NCI-H1417 treated with DMSO at 0.1 percent for 48 hours (cell line): ENCODE results near the gene ANO2.

Experiments
- DNase-seq: peaks from one replicate; lab custom pipeline; 2025; lab: John Stamatoyannopoulos, UW

ANO2 gene

DNA sequence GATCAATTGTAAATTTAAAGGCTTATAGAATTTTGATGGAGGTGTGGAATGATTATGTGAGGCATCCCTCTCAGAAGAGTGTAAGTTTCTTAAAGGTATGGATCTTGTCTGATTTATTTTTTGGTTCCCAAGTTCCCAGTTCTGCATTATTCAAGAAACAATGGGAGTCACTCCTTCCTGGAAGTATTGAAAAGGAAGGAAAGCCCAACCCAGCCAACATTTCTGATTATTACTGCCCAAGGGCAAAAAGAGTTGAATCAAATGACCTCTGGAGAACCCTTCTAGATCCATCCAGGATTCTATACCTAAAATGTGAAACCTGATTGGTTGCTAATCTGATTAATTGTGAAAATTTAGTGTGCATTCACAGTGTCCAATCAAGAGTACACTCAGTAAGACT is 166.2 kb downstream of the ANO2 start:
- DNase-seq: no peak

DNA sequence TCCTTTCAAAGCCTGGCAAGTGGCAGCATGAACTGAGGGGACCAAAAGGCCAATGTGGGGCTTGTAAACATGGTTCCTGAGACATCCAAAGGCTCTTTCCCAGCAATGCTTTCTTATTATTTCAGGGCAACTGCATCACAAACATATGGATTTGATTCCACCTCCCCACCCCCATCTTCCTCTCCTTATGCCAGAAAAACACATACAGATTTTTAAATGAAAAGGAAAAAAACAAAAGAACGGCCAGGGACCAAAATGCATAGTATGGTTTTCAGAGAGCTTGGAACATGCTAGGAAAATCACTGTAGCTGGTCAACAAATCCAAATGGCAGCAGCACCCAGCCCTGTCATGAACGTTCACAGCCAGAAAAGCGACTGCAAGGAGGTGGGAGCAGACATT is 167.6 kb downstream of the ANO2 start:
- DNase-seq: no peak

DNA sequence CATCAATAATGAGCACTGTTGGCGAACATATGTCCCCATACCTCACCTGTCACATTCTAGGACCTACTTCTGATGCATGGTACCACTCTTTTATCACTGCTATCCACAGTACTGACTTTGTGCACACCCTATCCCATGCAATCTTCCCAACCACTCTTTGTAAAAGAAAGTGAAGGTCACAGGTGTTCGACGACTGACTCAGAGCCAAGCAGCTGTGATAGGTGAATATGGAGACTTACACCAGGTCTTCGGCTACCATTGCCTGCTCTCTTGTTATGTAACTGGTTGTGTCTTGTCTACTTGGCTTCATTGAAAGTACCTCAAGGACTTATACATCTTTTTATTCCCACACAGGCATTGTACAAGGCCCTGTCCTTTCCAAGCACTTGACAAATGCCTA is 169.0 kb downstream of the ANO2 start:
- DNase-seq: no peak

DNA sequence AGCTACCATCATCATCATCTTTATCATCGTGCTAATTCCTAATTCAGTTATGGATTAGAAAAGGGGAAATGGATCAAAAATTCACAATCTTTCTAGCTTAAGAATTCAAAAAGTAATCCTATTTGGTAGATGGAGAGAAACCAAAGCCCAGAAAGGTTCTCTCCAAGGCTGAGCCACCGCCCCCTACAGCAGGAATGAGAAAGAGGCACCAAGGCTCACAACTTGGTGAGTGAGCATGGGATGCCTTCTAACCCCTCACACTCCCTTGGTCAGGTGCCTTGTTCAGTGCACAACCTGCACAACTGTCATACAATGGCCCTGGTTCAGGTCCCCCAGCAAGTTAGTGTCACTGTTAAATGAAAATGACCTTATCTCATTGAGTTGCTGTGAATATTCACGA is 171.5 kb downstream of the ANO2 start:
- DNase-seq: no peak

DNA sequence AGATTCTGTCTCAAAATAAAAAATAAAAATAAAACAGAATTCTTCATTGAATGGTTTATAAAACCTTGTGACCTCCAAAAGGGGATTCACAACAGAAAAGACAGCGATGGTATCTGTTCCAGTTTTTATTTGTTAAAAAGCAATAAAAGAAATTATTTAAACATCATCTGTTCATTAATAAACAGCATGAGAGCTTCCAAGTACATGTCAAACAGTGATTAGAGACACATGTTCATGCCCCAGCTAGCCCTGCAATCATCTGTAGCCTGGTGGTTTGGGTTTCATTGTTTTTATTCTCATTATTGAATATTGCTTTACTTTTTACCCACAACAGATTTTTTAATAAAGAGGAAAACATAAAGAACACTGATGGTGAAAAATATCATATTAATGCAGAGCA is 173.3 kb downstream of the ANO2 start:
- DNase-seq: no peak

DNA sequence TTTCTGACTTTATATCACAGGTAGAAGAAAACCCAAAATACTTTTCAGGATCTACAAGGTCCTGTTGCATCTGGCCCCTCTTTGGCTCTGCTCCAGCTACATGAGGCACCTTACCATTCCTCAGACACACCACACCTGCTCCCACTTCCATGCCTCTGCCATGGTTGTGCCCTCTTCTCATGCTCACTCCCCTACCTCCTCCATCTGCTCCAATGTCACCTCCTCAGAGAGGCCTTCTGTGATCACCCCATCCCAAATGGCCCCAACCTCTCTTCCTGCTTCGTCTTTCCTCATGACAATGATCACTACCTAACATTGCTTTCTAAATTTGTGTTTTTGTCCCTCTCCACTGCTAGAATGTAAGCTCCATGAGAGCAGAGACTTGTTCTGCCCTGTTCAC is 174.3 kb downstream of the ANO2 start:
- DNase-seq: no peak

DNA sequence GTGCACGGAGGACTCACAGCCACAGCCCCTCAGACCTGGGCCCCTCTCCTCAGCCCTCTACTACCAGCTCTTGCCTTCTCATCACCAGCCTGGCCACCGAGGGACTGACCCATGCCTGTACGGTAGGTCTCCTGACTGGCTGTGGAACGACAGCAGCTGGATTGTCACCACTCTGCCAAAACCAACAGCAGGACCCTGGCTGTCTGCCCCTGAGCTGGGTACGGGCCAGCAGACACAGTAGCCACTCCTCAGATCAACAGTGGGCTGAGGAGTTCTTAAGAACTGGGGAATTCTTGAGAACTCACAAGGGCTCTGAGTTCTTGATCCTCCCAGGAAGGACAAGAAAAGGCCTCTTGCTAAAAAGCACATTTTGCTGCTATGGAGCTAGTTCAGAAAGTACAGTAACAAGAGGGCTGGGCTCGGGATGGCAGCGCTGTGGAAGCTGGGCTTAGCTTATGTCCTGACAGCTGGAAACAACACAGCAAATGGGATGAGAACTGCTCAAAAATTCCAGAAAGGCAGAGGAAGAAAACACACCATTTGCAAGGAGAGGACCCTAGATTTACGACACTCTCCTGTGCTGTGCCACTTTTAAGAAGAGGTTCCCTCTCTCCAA is 176.4 kb downstream of the ANO2 start:
- DNase-seq: no peak

DNA sequence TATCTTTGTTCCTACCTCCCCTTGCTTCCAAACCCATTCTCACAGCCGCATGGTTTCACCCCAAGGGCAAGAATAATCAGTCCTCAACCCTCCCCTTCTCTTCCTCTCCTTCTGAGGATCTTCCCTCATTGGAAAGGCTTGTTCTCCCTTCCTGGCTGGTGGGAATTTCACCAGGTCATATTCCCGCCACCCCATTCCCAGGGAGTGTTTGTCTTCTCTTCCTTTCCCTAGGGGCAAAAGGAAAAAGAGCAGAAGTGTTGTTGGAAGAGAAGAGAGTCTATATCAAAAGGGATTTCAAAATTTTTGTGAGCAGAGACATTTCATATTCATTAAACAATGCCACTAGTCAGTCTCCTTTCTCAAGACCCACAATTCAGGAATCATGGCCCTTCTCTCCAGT is 176.9 kb downstream of the ANO2 start:
- no peak for DNase-seq

DNA sequence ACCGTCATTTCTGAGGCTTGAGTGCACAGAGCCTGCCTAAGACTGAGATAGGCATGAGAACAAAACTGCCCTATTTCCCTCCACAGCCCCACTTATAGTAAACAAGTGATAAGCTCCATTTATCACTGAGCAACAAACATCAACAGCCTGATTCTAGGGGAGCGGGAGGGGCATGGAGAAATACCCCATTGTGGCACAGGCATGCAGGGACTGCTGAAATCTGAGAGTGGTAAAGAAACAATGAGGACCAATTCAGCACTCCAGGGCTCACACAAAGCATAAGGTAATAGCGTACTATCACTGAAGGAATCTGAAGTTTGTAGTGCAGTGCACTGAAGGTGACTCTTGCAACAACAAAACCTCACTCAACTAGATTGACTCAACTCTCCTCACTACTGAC is 186.7 kb downstream of the ANO2 start:
- DNase-seq: no peak

DNA sequence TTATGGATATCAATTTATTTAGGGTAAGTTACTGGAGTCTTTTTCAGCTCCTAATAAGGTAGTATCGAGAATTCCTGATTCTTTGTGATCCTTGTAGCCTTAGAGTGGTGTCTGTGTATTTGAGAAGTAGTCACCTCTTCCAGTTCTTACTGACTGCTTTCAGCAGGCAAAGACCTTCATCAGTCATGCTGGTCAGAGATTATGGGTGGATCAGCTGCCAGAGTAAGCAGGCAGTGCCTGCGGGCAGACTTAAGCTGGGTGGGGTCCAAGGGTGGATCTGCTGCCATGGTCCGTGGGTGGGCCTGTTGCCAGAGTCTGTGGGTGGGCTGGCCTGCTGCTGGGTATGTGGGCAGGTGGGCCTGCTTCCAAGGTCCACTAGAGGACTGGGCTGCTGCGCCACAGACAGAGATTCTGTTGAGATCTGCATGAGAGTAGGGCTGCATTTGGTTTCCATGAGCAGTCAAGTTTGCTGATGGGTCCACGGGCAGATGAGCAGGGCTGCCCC is 188.7 kb downstream of the ANO2 start:
- DNase-seq: no peak

DNA sequence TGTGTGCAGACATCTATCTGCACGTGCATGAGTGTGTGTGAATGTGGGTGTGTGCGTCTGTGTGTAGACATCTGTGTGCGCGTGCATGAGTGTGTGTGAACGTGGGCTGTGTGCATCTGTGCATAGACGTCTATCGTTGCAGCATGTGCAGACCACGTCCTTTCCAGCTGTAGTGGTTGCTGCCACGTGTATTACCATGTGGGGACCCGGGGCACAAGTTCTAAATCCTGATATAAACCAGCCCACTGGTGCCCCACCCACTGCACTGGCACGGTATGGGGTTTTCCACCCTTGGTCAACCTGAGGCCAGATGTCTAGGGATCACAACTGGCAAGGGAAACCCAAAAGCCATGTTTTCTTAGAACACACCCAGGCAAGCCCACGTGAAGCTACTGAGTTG is 197.0 kb downstream of the ANO2 start:
- no peak for DNase-seq

DNA sequence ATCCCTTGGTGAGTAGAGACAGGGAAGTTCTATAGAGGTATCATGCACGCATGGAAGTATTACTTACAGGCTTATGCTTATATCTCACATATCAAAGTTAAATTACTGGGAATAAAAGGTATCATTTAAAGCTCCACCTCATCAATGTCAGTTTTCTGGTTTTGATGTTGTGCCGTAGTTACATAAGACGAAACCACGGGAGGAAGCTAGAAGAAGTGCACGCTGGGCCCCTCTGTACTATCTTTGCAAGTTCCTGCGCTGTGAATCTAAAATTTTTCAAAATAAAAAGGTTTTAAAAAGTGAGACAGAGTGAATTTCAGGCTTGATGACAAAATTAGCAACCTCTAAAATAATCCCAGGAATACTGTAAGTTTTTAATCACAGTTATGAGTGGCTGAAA is 198.1 kb downstream of the ANO2 start:
- no peak for DNase-seq

DNA sequence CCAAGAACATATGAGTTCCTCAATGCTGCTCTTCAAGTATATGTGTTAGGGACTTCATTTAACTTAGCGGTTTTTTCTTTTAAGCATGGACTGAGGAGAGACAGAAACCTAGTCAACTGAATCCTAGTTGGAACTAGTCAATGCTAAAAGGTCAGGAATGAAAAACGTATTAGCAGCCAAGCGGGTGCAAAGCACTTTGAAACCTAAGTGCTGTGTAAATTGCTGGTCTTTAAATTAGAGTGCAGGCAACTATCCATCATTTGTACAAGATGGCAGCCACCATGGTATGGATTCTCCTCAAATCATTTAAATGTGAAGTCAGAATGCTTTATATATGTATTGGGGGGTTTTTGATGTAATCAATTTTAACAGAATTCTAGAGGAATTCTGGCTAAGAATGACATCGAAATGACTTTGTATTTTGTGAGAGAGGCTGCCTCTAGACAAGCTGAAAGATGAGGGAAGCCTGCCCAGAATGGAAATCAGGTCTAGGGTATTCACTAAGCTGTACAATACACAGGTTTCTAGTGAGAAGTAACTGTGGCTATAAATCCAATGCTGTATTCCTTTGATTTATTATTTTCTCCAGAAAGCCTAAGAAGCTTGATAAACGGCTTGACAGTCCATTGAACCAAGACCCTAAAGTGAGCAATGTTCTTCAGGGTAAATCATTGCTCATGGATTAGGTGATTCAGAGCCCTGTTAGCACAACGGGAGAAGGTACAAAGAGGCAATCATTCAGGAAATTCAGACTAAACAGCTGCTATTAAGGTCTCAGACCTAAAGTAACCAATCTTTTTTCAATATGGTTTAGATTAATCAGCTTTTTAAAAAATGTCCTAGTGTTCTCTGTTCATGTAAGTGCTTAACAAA is 198.8 kb downstream of the ANO2 start:
- DNase-seq: no peak

DNA sequence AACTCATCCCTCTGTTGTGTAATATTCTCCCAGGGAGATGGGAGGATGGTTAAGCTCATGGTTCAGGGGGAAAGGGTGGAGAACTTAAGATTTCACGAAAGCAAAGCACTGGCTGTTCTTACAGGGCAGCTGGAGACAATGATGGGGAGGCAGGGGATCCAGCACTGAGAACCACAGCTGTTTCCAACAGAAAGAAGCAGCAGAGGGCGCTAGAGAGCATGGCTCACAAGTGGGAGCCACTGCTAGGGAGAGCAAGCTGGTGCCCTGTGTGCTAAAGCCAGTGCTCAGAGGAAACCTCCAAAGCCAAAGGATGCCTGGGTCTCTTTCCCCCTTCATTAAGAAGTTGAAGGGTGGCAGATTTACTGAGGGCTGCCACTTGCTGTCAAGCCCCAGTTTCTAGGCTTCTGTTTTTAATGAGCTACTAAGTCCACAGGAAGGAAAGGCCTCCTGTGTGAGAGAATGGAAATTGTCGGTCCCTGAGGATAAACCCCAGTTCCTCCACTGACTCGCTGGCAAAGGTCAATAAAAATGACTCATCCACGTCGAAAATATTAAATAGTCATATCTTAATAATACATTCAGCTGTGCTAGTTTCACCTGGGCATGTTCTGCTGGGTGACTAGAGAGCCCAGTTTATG is 199.7 kb downstream of the ANO2 start:
- DNase-seq: no peak

DNA sequence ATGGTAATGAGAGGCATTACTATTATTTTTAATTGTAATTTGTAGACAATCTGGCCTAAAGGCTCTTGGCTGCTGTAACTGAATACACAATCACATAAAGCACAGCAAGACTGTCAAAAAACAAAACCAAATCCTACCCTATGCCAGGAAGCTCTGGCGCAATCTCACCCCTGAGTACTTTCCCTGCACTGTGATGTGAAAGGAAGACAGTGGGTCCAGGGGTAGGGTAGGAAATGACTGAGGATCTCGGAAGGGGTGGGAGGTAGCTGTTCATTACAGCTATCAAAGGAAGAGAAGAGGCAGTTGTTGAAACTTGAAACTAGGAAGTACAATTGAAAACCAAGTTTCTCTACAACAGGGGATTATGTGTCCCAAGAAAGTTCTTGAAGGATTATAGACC is 202.8 kb downstream of the ANO2 start:
- no peak for DNase-seq

DNA sequence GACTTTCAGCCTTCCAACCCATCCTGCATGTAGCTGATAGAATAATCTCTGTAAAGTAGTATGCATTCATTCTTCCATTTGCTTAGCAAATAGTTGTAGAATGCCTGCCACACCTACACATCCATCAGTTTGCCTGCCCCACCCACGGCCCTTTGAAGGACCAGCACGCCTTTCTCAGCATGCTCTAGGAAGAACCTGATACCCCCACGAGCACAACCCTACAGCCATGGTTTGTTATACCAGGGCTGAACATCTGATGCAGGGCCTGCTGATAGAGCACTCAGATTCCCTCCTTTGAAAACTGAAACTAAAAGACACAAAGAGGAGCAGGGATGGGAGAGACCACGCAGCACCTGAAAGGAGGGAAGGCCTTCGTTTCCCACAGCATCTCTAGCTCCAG is 205.1 kb downstream of the ANO2 start:
- no peak for DNase-seq

DNA sequence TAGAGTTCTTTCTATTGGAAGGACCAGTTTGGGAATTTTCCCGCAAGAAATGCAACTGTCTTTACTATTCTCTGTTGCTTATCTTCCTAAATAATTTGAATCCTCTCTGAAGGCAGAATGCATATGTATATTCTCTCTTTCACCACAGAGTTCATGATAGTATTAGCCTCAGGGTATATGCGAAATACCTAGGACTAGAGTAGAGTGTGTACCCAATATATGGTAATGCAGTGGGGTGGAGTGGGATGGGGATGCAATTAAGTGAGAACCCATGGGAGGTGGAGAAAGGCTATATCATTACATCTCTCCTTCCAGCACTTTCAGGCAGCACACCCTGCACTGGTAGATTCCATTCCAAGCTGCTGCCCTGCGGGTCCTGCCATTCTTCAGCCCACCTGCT is 207.3 kb downstream of the ANO2 start:
- DNase-seq: no peak

DNA sequence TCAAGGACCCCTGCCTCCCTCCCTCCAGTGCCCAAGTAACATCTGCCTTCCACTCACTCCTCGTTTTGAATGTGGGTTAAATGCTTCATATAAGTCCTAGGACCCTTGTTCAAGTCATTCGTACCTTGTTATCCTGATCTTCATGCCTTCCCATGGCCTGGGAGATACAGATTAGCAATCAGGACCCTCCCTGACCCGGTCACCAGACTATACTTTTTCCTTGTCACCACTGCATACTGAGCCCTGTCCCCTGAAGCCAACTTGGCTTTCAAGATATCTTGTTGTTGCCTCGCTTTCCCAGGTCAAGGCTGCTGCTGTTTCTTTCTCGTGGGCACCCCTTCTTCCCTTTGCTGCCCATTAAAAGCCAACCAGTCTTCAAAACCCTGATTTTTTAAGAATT is 208.5 kb downstream of the ANO2 start:
- no peak for DNase-seq

DNA sequence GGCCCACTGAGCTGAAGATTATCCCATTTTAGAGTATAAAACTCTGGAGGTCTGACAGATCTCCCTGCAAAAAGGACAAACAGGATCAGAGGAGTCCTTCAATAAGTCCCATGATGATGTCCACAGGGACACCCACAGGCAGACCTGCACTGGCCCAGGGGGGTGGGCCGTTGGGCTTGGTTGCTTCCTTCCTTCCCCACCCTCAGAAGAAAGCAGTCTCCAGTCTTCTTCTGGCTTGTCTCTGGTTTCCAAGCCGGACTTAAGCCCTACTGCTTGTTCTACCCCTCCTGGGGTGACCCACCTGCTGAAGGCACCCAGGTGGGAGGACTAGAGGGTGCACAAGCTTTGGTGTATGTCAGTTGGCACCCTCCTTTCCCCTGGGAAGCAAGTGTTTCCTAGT is 209.0 kb downstream of the ANO2 start:
- no peak for DNase-seq

DNA sequence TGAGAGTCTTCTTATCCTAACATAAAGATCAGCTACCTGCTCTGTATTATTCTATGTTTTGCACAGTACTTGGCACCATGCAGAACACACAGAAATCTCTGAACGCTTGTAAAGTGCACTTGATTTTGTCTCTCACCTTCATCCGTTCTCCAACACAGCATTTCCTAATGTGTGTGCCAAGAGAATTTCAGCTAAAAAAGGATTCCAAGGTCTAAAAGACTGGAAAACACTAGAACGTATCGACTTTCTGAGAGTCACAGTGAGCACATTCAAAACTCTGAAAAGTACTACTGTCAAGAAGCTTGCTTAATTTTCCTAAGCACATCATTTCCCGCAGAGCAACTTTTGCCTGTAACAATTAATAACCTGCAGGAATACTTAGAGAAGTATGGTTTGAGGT is 211.1 kb downstream of the ANO2 start:
- DNase-seq: no peak

DNA sequence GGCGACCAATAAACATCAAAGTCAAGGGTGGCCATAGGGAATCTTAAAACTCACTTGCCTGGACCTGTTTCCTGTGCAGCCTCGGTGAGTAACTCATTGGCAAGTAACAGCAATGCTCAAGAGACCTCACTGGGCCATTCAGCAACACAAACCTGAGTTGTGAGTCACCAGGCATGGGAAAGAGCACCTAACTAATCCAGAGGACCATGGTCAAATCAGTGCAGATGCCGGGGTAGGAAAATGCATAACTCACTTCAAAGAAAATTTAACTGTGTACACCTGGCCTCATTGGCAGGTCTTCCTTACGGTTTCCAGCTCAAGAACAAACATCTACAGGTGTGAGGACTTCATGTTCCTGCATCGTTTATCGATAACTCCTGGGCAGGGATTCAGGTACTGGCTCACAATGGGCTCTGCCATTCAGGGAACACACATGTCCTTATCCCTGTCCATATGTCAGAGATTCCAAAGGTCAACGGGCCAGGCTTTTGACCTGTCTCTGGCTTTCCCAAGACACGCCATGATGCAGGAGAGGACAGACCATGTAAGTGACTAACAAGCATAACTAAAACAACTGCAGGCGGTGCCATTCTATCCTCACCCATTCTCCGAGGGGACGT is 211.8 kb downstream of the ANO2 start:
- no peak for DNase-seq

DNA sequence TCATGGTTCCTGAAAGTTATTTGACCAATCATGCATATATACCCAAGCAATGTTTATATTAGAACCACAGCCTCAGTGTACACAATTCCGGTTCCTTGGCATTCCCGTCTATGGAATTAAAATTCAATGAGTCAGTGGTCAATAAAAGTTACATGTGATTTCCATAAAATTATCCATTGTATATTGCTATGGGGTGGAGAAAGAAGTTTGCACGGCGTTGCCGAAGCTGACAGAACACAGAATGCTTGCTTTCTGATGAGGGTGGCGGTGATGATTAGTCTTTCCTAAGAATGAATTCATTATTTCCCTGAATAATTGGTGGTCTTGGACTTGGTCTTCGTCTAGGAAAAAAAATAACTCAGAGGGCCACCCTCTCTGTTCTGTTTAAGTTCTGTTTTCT is 214.1 kb downstream of the ANO2 start:
- DNase-seq: no peak
